Activated effector memory CD4-positive, alpha-beta T cell treated with anti-CD3 and anti-CD28 coated beads, Interleukin-2, amount 50 U/mL, for 16 hours (primary cell): ENCODE results near the gene REV1.
"Not testable (repeated sequence)": the region's sequence is repeated elsewhere in the genome, so short reads cannot be mapped to it uniquely, and the experiment has no call there.

Experiments used
- DNase-seq: peaks from one replicate; pipeline ENCODE4 v3.0.0-alpha.2; 2020

REV1 gene

DNA sequence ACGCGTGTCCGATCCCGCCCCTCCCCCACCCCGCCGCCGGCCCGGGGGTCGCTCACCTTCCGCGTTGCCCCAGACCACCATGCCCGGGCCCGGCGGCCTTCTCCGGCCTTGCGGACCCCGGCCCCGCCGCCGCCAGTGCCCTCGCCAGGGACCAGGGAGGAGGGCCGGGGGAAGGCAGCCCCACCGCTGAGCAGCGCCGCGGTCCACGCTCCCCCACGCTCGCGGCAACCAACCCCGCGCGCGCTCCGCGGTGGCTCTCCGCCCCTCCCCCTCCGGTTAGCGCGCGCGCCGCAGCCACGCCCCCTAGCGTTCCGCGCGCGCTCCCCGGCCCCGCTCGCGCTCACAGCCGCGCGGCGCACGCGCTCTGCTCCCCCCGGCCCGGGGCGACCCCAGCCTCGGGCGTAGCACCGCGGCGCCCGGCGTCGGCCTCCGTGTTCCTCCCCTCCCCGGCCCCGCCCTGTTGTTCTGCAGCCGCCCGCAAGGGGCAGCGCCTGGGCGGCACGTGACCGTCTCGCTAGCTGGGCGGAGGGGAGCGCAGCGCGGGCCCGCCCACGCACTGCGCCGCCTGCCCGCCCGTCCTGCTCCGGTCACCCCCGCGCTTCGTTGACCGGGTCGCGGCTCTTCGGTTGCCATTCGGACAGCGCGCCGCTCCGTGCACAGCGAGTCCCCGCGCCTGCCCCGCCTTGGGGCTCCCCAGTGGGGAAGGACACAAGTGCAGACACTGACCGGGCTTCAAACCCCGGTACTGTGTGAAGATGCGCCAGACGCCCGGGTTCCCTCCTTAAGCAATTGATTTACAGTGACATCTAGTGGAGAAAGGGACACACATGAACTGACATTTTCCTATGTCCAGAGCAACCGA lies at the start of gene REV1:
REV1 (minus strand) TSS at position 257 of the 862 bp plus-strand sequence. CDS start 25,042 bp downstream, outside the sequence.
- DNase-seq: peak; percentile 97

DNA sequence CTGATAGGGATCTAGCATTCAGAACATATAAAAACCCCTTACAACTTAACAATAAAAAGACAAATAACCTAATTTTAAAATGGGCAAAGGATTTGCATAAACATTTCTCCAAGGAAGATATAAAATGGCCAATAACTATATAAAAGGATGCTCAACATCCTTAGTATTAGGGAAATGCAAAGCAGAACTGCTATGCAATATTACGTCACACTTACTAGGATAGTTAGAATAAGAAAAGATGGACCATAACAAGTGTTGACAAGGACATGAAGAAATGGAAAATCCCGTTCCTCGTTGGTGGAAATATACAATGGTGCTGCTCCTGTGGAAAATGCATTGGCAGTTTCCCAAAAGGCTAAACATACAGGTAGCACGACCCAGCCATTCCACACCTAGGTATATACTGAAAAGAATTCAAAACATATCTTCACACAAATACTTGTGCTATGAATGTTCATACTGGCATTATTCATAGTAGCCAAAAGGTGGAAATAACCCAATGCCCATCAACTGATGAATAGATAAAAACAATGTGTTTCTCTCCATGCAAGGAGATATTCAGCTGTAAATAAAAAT lies 48.2 kb upstream of the REV1 start:
- no peak for DNase-seq

DNA sequence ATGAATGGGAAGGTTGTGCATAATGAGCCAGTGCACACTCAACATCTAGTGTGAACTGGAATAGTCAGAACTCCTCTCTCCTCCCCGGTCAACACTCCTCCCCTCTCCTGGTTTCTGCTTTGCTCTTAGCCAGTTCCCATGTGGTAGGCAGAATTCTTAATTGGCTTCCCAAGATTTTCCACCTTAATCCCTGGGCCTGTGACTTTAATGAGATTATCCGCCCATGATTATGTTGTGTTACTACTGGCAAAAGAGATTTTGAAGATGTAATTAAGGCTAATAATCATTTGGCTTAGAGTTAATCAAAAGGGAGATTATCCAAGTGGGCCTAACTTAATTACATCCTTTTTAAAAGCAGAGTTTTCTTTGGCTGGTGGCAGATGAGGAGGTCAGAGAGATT lies 34.2 kb upstream of the REV1 start:
- DNase-seq: no peak

DNA sequence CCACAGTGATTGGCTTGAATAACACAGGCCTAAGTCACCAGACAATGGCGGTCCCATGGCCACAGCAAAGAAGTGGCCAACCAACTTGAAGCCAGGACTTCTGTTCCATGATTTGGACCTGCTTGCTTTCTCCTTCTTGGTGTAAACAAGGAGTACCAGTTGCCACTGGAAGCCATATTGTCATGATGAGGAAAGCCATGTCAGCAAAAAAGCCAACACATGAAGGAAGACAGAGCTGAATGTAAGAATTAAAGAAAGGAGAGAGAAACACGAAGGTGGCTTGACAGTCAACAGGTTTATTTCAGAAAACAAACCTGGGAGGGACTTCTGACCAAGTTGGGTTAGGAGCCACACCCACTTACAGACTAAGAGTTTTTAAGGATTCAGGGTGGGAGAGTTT lies 32.3 kb upstream of the REV1 start:
- no peak for DNase-seq

DNA sequence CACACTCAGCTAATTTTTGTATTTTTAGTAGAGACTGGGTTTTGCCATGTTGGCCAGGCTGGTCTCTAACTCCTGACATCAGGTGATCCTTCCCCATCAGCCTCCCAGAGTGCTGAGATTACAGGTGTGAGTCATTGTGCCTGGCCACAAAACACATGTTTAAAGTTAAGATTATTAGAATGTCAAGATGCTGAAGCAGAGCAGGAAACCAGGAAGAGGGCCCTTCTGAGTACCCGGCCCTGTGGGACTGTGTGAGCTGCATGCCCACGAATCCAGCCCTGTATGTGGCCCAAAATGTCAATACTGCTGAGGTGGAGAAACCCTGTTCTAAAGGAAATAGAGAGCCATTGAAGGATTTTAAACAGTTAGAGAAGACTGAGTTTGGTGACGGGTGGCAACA lies 31.0 kb upstream of the REV1 start:
- no peak for DNase-seq

DNA sequence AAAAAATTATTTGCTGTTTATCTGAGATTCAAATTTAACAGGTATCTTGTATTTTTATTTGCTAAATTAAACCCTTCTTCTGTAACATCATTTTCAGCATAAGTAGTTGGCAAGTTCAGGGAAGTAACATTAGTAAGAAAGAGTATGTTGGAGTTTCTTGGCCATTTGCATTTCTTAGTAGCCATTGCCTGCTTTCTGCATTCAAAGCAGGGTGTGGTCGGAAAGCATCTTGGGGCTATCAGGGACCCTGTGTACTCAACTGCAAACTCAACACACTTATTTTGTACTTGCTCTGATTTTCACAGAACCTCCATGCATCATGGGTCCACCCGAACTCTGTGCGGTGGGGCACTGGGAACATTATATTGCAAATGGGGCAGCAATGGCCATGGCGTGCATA lies 30.4 kb upstream of the REV1 start:
- DNase-seq: no peak

DNA sequence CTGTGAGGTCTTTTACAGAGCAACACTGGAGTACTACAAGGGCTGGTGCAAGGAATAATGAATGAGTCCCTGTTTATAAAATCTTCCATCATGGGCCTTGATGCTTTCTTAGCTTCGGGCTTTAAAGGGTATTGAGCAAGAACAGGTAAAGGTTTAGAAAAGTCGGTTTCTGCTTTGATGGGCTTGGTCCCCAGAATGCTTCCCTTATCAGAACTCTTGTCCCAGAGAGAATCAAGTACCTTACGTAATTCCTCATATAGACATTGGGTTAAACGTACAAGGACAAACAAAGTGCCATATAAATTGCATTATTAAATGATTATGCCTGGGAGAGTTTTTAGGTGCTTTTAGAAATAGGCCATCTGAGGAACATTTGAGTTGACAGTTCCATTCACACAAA lies 24.5 kb upstream of the REV1 start:
- no peak for DNase-seq

DNA sequence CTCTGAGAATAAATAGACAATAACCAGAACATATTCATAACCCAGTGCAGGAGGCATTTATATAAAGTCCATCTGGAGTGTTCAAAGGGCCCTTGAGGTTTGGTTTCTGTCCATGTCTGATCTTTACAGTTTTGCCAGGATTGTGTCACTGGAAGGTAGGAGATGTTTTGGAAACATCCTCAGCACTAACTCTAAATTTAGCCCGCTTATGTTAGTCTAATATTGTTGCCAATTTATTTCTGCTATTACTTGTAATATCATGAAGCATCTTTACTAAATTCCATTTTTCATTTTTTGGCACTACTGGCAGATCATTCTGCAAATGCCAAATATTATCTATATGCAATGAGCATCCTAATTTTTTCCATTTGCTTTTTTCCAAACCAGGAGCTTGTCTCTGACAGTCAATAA lies 22.4 kb upstream of the REV1 start:
- DNase-seq: no peak

DNA sequence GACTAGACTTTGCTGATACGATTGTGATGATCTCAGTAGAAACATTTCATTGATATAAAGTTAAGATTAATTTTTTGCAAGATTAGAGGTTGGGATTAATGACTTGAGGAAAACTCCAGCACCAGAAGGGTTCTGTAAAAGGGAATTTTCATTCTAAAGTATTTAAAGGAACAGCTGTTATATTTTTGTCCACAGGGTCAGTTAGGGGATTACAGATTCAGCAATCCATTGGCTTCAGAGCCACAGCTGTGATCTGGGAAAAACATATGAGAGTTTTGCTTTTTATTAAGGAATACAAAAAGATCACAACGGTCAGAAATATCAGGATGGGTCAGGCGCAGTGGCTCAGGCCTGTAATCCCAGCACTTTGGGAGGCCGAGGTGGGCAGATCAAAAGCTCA lies 19.6 kb upstream of the REV1 start:
- no peak for DNase-seq

DNA sequence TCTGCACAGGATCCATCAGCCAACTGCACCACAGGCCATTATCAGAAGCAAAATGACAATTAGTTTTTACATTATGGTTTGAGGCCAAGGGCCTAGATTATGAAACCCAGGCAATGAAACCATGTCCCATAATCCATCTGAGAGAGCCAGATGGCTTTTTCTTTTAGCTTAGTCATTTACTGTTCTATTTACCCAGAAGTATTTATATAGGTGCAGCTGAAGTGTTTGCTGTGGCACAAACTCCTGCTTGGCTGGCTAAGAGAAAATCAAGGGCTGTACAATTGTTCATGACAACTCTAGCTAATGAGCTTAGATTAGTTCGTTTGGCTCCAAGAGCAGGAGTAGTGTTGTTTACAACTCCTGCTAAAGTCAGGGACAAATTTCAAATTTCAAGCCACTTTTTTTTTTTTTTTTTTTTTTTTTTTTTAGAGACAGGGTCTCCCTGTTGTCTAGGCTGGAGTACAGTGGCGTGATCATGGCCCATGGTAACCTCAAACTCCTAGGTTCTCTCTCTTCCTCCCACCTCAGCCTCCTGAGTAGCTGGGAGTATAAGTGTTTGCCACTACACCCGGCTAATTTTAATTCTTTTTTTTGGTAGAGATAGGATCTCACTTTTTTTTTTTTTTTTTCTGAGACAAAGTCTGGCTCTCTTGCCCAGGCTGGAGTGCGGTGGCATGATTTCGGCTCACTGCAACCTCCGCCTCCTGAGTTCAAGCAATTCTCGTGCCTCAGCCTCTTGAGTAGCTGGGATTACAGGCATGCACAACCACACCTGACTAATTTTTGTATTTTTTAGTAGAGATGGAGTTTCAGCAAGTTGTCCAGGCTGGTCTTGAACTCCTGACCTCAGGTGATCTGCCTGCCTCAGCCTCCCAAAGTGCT lies 18.4 kb upstream of the REV1 start:
- DNase-seq: no peak

DNA sequence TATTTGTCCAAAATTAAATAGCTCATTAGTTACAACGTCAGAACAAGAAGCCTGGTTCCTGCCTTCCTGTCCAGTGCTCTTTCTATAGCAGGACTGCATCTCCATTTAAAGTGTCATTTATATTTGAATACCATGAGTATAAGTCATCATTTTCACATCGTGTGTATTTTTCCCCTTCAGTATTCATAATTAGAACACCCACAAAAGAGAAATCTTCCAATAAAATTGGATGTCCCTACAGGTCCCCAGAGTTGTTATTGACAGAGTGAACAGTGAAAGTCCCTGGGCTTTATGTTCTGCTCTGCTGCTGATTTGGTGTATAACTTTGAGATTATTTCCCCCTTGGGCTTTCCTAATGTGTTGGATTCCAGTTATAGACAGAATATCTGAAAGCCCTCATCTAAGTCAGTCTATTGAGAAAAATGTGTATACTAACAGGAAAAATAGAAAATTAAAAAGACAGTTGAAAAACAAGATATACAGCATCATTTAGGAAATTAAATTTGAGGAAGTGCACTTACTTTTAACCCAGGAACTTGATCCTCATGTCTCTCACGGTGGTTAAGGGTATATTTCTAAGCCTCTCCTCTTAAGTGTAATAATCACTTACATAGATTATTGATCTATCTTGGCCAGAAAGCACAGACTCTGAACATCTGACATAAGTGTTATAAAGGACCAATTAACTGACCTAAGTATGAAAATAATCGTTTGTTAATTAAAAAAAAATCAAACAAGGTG lies 15.2 kb upstream of the REV1 start:
- DNase-seq: no peak

DNA sequence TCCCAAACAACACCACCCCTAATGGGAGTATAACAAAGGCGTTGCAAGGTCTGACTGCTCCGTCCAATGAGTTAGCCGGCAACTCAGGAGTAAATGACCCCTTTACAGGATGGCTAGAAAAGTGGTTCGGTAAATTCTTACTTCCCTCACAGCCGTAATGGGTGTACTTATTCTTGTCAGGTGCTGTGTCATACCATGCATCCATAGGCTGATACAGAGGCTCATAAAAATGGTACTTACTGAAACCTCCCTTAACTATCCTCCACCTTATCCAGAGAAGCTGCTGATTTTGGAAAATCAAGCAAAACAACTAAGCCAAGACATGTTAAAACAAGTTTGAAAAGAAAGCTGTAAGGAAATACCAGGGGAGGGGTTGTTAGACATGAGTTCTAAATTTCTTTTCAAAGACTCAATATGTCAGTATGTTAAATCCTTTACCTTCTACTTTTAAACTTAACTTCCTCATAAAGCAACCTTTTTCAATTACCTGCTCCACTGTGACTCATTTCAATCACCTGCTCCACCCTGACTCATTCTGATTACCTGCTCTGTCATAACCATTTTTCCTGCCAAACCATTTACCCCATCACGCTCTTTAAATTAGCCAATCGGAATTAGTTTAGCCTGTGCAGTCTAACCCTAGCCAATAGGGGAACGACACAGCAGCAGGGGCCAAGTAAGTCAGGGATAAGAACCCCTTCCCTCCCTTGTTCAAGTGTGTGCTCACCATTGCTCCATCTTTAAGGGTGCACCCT lies 14.0 kb upstream of the REV1 start:
- not testable (repeated sequence) for DNase-seq

DNA sequence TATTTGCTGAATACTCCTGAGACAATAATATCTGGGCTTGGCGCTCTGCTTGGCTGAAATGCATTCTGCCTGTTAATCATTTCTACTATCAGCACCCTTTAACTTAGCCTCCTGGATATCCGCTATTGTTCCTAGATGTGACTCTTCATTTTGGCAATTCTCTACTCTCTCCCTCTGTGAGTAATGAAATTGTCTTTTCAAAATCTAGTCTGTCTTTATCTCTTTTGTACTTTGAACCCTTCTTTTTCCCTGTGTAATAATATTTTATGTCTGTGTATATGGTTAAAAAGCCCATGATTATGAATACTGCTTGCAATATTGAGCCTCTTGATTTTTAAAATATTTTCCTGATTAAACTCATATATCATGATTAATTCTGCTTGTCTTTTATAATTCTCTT lies 6.2 kb upstream of the REV1 start:
- no peak for DNase-seq

DNA sequence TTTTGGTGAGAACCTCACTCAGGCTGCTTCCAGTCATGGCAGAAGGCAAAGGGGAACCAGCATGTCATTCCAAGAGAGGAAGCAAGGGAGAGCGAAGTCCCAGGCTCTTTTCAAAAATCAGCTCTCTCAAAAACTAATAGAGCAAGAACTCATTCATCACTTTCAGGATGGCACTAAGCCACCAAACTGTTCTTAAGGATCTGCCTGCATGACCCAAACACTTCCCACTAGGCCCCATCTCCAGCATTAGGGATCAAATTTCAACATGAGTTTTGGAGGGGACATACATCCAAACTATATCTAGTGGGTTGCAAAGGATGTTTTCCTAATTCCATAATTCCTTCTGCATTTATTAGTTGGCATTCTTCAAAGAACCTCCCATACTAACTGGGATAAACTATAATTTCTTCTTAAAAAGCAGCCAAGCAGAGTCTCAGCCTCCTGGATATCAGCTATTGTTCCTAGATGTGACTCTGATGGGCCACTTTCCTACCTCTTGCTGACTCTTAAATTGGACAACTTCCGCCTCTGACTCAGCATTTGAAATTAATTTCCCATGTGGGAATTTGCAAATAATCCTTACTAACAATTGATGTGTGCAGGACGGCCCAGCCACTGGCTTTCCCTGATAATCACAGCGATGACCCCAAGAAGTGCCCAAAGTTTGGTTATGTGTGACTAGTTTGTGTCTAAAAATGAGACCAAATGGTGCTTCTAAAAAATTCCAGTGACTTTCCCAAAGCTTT lies 5.5 kb upstream of the REV1 start:
- DNase-seq: no peak

DNA sequence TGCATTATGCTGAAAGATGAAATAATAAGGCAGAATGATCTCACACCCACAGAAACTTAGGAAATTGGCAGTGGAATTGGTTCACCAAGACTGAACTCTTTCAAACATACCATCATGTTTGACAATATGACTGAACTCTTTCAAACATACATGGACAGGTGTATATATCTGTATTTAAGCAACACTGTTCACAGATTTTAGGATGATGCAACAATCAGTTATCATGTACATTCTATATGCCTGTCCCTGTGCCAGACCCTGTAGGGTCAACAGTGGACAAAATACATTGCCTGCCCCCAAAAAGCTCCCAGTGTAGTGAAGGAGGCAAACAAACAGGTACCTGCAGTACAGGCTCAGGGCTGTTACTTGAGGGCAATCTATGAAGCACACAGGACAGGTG lies 2.9 kb upstream of the REV1 start:
- DNase-seq: no peak

DNA sequence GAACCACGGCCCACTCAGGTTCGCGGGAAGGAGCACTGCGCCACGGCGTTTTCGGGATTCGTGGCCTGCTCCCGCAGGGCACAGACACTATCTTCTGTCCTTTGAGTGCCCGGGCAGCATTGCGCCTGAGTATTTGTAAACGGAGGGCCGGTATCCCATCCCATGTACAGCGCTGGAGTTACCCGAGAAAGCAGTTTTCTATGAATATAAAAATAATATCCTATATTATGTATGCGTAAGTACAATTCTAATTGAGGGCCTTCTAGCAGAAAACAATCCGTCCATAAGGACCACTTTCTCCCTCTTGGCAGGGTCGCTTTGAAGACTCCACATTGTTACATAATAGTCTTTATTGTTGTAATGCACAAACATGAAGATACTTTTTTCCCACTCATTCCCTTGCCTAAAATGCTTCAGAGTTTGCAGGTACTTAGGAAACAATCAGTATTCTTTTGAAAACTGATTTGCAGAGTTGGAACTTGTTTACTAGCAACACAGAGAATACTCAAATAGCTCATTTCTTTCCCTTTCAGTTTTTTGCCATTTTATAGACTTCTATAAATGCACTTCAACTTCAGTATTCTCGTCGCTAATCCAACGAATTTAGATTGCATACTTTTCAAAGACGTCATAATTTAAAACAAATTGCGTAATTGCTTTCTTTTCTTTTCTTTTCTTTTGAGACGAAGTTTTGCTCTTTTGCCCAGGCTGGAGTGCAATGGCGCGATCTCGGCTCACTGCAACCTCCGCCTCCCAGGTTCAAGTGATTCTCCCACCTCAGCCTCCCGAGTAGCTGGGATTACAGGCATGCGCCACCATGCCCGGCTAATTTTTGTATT lies 1.0 kb upstream of the REV1 start:
- DNase-seq: no peak

DNA sequence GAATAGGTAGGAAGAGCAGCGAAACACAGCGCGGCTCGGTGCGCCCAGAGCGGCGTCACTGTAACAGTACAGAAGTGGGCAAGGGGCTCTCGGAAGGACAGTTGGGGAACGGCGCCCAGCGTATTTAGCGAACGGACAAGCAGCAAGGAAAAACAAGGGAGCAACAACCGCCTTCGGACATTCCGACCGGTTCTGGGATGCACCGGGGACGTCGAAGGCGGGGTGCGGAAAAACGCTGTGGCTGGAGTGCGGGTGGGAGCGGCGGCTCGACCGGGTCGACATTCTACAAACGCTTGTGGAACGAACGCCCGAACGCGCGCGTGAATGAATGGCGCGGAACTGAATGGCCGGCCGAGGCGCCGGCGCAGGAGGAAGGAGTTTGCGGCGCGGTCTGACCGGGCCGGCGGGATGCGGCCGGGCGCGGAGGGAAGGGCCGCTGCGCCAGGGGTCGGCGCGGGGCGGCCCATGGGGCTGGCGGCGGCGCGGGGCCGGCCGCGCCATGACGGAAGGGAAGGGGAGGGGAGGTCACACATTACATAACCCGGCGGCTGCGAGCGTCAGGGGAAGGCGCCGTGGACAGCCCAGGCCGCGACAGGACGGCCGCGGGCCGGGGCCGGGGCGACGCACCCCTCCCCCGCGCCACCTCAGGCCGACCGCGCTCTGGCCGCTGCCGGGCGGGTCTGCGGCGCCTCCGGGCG lies 605 bp downstream of the REV1 start:
- peak; percentile 76 for DNase-seq

DNA sequence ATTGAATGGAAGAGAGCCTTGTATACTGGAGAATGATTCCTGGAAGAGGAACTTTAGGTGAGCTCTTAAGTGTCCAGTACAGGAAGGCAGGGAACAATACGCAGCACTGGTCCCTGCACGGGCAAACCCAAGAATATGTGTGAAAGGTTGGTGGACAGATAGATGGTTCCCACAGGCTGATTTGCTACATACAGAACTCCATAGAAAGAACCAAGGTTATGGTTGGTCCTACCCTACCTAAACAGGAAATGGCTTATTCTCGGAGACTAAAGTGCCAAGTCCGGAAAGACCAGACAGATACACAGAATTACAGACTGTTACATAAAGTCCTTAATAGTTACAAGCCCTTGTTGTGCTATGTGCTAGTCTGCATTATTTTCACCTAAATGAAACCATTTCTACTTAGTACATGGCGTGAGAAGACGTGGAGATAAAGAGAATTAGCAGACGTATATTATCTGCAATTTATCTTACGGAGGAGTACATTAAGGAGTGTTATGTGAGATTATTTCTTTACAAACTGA lies 1.2 kb downstream of the REV1 start:
- DNase-seq: no peak

DNA sequence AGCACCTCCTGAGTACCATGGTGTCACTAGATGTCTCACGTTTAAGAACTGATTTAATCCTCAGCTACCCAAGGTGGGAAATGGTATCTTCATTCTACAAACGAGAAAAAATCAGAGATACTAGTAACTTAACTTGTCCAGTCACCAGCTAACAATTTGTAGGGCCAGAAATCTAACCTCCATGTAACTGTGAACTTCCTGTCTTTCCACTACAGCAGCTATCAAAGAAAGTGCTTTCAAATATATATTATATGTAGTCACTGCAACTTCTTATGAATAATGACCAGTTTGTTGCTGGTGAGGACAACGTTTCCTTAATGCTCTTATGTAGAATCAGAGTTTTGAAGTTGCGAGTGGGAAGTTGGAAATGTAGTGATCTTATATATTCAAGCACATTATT lies 1.9 kb downstream of the REV1 start:
- DNase-seq: no peak

DNA sequence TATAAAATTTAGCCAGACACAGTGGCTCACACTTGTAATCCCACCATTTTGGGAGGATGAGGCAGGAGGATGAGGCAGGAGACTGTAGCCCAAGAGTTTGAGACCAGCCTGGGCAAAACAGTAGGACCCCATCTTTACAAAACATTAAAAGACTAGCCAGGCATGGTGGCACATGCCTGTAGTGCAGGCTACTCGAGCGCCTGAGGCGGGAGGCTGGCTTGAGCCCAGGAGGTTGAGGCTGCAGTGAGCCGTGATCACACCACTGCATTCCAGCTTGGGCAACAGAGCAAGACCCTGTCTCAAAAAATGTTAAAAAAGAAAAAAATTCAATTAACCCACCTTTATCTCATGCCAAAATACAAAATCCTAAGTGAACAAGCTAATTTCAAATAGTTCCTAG lies 4.0 kb downstream of the REV1 start:
- DNase-seq: no peak
